ENCODE data around the gene NAT8L. TPM values are rescaled to one million over a fixed set of nuclear protein-coding genes. Genes with fewer than 3 reads are reported as not detected.

NAT8L gene
- total and polyA plus RNA-seq, 2 donors (not counting 3 experiments of a cell fraction or from before 2014, with no cell fraction given) = 0.10 to 0.11 TPM

GRCh38 chr4:2070421-2071251 is 11.5 kb downstream of the NAT8L start:
- CTCF ChIA-PET = no interaction called here
- dilution Hi-C loops (cut with MboI; ENCODE audit: extremely low pct_ligation_motif_present, low sequenced_read_pairs) = no loop called here

GRCh38 chr4:2071252-2071911 is 12.3 kb downstream of the NAT8L start:
- Histone ChIP-seq H3K4me3 (replicated peaks in 1 of 3; ENCODE audit: insufficient read depth in 1 of 3, low read depth in 1 of 3, low read length in 3 of 3) (no peak overlapping the region), H3K9ac (replicated peaks; ENCODE audit: extremely low read depth, insufficient read depth, low read length) (no peak overlapping the region), H3K4me1 (ENCODE audit: control insufficient read depth, extremely low read depth, insufficient read depth, low read length) (no peaks in the 10 kb centered on the region), H3K36me3 (ENCODE audit: control insufficient read depth in 2 of 2, extremely low read depth in 1 of 2, insufficient read depth in 2 of 2, low read length in 2 of 2) (no peaks in the 10 kb centered on the region), H3K9me1 (replicated peaks; ENCODE audit: control insufficient read depth, extremely low read depth, insufficient read depth, low read length) (no peaks in the 10 kb centered on the region), H3K9me3 (replicated peaks; ENCODE audit: control insufficient read depth, insufficient read depth, low read length) (no peaks in the 10 kb centered on the region), H3K79me2 (ENCODE audit: control insufficient read depth, insufficient read depth, low read length) (no peaks in the 10 kb centered on the region), H3K27ac (ENCODE audit: insufficient read depth, low read depth, low read length) (no peak overlapping the region), H2AFZ (ENCODE audit: low read depth, low read length) (no peak overlapping the region), H4K20me1 (replicated peaks; ENCODE audit: control insufficient read depth, extremely low read depth, insufficient read depth, low read length) (no peaks in the 10 kb centered on the region), H3K27me3 (ENCODE audit: control insufficient read depth in 2 of 2, insufficient read depth in 2 of 2, low read length in 2 of 2) (no peaks in the 10 kb centered on the region), H3K4me2 (ENCODE audit: insufficient read depth, low read length) (no peak overlapping the region)
- dilution Hi-C loops (cut with MboI; ENCODE audit: extremely low pct_ligation_motif_present, low sequenced_read_pairs) = no loop called here
- ChIA-PET POLR2A (no interaction called here), CTCF (no interaction called here)
- intact Hi-C loops (cut with micrococcal nuclease) = no loop called here
- DNase-seq (ENCODE audit: low read depth, low spot score) (no peak), FAIRE-seq (no peak)
- no peak for TF ChIP-seq JUN (IDR thresholded peaks at IDR 0.05; ENCODE audit: borderline replicate concordance, insufficient read depth, insufficient read length, low read depth)
- no peak for TF ChIP-seq MYC (IDR thresholded peaks at IDR 0.05; ENCODE audit: low read depth, low read length)
- TF ChIP-seq CTCF (IDR thresholded peaks at IDR 0.05; ENCODE audit: extremely low read depth in 1 of 2, insufficient read depth in 1 of 2, low read depth in 1 of 2, low read length in 2 of 2) = no peak
- TF ChIP-seq FOS (IDR thresholded peaks at IDR 0.05; ENCODE audit: borderline replicate concordance, insufficient read depth, low read length) = no peak
- no peak for TF ChIP-seq POLR2A (IDR thresholded peaks at IDR 0.05; ENCODE audit: low read depth, low read length)
- BruUV-seq (replicated peaks) = no TSS peak

More at GRCh38 chr4:2070421-2071251, 11.5 kb downstream of the NAT8L start:
- Histone ChIP-seq H3K79me2 (ENCODE audit: control insufficient read depth, insufficient read depth, low read length) (no peaks in the 10 kb centered on the region), H3K4me1 (ENCODE audit: control insufficient read depth, extremely low read depth, insufficient read depth, low read length) (no peaks in the 10 kb centered on the region), H3K27ac (ENCODE audit: insufficient read depth, low read depth, low read length) (no peak overlapping the region), H3K9me1 (replicated peaks; ENCODE audit: control insufficient read depth, extremely low read depth, insufficient read depth, low read length) (no peaks in the 10 kb centered on the region), H3K27me3 (ENCODE audit: control insufficient read depth in 2 of 2, insufficient read depth in 2 of 2, low read length in 2 of 2) (no peaks in the 10 kb centered on the region), H3K36me3 (ENCODE audit: control insufficient read depth in 2 of 2, extremely low read depth in 1 of 2, insufficient read depth in 2 of 2, low read length in 2 of 2) (no peaks in the 10 kb centered on the region), H2AFZ (ENCODE audit: low read depth, low read length) (no peak overlapping the region), H3K9ac (replicated peaks; ENCODE audit: extremely low read depth, insufficient read depth, low read length) (no peak overlapping the region), H3K4me2 (ENCODE audit: insufficient read depth, low read length) (no peak overlapping the region), H3K9me3 (replicated peaks; ENCODE audit: control insufficient read depth, insufficient read depth, low read length) (no peaks in the 10 kb centered on the region), H3K4me3 (replicated peaks in 1 of 3; ENCODE audit: insufficient read depth in 1 of 3, low read depth in 1 of 3, low read length in 3 of 3) (no peak overlapping the region), H4K20me1 (replicated peaks; ENCODE audit: control insufficient read depth, extremely low read depth, insufficient read depth, low read length) (no peaks in the 10 kb centered on the region)
- BruUV-seq (replicated peaks) = no TSS peak
- intact Hi-C loops (cut with micrococcal nuclease) = no loop called here
- TF ChIP-seq POLR2A (IDR thresholded peaks at IDR 0.05; ENCODE audit: low read depth, low read length) = no peak
- TF ChIP-seq GATA2 (IDR thresholded peaks at IDR 0.05; ENCODE audit: insufficient read depth, insufficient read length, low read depth, low read length) = no peak
- POLR2A ChIA-PET = no interaction called here
- FAIRE-seq (no peak), DNase-seq (ENCODE audit: low read depth, low spot score) (no peak)

All from endothelial cell of umbilical vein (primary cell).